Right renal pelvis (tissue), 4 donors: ENCODE results near the gene ATP7B. TPM values are rescaled to one million over a fixed set of nuclear protein-coding genes. Genes with fewer than 3 reads are reported as not detected.

Experiments used
- DNase-seq, 4 donors: peaks; one replicate each; pipeline ENCODE4 v3.0.0-alpha.2; 2013; ENCODE audit warnings: low read depth in 4 of 4, low spot score in 3 of 4, missing footprints in 1 of 4
- polyA plus RNA-seq, 4 donors: library from polyadenylated mRNA; unstranded; fragments of 120-200 nt; gene quantifications; one replicate each; pipeline ENCODE4 v1.2.1, GENCODE V29; 2013; ENCODE audit not compliant: insufficient read length in 4 of 4

Gene ATP7B
- polyA plus RNA-seq, 4 donors: 15.8 to 19.1 (median 18.3) TPM

- DNase-seq: no peak
Measured at GRCh38 chr13:51902776-51903175, 108.5 kb downstream of the ATP7B start.

- no peak for DNase-seq
Measured at GRCh38 chr13:51900471-51900870, 110.8 kb downstream of the ATP7B start.

- DNase-seq: no peak
Measured at GRCh38 chr13:51895906-51896888, 115.1 kb downstream of the ATP7B start.

DNA sequence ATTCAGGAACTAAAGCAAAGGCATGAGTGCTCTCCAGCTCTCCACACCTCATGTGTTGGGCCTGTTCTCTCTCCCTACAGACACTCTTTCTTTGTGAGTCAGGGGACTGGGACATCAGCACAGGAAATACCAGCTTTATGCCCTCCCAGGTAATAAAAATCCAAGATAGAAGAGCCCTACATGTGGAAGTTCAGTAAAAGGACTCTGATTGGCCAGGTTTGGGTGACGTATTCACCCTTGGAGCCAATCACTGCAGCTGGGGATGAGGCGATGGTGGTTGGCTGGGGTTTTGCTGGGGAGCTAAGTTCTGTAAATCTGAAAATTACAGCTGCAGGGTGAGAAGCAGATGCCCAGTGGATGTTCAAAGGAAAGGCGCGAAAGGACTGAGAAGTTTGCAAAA lies 117.0 kb downstream of the ATP7B start:
- no peak for DNase-seq

DNA sequence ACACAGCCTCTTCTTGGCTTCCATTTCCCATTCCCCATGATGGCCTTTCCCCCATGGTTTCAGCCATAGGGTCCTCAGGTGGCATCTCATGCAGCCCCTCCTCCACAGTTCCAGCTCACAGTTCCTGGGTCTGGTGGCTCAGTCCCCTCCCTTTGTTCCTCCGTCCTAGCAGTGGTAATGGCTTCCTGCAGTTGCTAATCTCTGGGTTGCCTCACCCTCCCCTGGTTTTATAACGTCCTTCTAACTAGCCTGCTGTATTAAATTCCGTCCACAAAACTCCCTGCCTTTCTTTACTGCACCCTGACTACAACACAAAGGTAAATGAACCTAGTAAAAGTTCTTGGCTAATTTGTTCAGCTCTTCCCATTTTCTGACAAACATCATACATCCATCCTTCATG lies 118.6 kb downstream of the ATP7B start:
- DNase-seq: no peak

DNA sequence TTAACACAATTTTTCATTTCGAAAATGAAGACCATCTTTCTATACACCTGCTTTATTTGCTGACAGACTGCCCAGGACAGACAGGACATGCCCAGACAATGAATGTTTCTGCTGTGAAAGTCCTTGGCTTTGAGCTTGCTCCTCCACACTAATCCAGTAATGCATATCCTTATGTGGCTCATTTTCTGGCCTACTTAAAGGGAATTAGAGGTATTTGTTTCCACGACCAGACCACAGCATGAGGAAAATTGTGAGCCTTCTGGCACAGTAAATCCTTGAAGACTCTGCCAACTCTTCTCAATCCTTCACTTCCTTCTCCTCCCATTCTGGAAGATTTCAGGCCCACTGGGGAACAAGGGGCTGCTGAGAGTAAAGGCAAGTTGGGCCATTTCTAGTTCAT lies 123.8 kb downstream of the ATP7B start:
- DNase-seq: no peak

DNA sequence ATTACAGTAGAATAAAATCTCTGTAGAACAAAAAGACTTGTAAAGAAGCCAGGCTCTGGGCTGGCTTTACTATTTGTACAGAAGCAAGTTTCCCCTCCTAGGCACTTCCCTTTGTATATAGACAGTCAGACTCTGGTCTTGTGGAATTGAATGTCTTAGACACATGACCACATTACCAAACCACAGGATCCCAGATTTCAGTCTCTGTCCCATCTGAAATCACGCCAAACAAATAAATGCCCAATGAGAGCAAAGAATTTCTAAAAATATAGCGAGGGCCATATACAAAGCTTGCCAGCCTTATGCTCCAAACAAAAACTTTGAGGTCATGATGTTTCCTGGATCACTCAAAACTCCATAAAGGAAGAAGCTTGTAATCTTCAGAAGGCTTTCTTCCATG lies 125.6 kb downstream of the ATP7B start:
- DNase-seq: no peak

GRCh38 chr13:51883226-51883600 lies 128.0 kb downstream of the ATP7B start:
- DNase-seq: no peak

Other genes with a start within 250 kb of the ATP7B start
- 10 to 100 TPM; 19.3 to 22.7 (median 22.2) TPM for gene DHRS12, start 207.3 kb downstream of the ATP7B start, polyA plus RNA-seq
- gene TMEM272, start 166.3 kb downstream of the ATP7B start, polyA plus RNA-seq: under 1 TPM; 0.22 to 0.35 (median 0.27) TPM
- gene CCDC70, start 149.5 kb downstream of the ATP7B start, polyA plus RNA-seq: not detected
- gene ALG11, start 948 bp upstream of the ATP7B start, polyA plus RNA-seq: 10 to 100 TPM; 25.5 to 36.3 (median 31.8) TPM
- 10 to 100 TPM; 31.7 to 36.7 (median 34.7) TPM for gene UTP14C, start 13.2 kb upstream of the ATP7B start, polyA plus RNA-seq
- gene NEK5, start 117.6 kb upstream of the ATP7B start, polyA plus RNA-seq: 1 to 10 TPM; 2.9 to 5.0 (median 3.8) TPM
- gene NEK3, start 148.1 kb upstream of the ATP7B start, polyA plus RNA-seq: 10 to 100 TPM; 22.1 to 32.5 (median 27.4) TPM